SH-SY5Y (cell line): ENCODE data around the gene LPCAT1.

Experiments used
- GATA2 ChIP-seq: IDR thresholded peaks from 2 replicates; pipeline ENCODE4 v1.6.1; 2011; ENCODE audit warnings: mild to moderate bottlenecking, low read depth, low read length
- GATA3 ChIP-seq: IDR thresholded peaks from 2 replicates; pipeline ENCODE4 v1.6.1; 2011; ENCODE audit warnings: low read depth, mild to moderate bottlenecking, low read length, moderate library complexity

- TF ChIP-seq GATA3 (no peak), GATA2 (no peak)
Observed at GRCh38 chr5:1431896-1432295, 91.9 kb downstream of the LPCAT1 start.
